Astrocyte (in vitro differentiated cells and primary cell): ENCODE data around the gene SMIM28. TPM values are rescaled to one million over a fixed set of nuclear protein-coding genes. Genes with fewer than 3 reads are reported as not detected.

Experiments
- DNase-seq: peaks from one replicate; pipeline ENCODE4 v3.0.0-alpha.2; 2010; ENCODE audit warnings: low read depth
- FAIRE-seq: peaks from 2 replicates; lab custom pipeline; 2011; peaks lifted over from hg19 to GRCh38; lab: Jason Lieb, UNC
- H2AFZ ChIP-seq: 2 replicates; pipeline ENCODE4 v1.6.0; 2012; ENCODE audit warnings: low read depth, low read length, inconsistent platforms
- H3K27ac ChIP-seq: 2 replicates; pipeline ENCODE4 v1.5.1; 2011; ENCODE audit warnings: low read depth, low read length, inconsistent platforms
- H3K27me3 ChIP-seq: 2 replicates; pipeline ENCODE4 v1.6.0; 2011; ENCODE audit warnings: low read length, inconsistent platforms; ENCODE audit not compliant: insufficient read depth
- H3K36me3 ChIP-seq: 2 replicates; pipeline ENCODE4 v1.5.1; 2011; ENCODE audit warnings: low read length, inconsistent platforms; ENCODE audit not compliant: insufficient read depth
- H3K4me1 ChIP-seq: 2 replicates; pipeline ENCODE4 v1.5.1; 2011; ENCODE audit warnings: low read length, inconsistent platforms; ENCODE audit not compliant: insufficient read depth
- H3K4me2 ChIP-seq: 2 replicates; pipeline ENCODE4 v1.6.0; 2012; ENCODE audit warnings: low read length, inconsistent platforms
- H3K4me3 ChIP-seq: 2 replicates; pipeline ENCODE4 v1.5.1; 2011; ENCODE audit warnings: low read depth, mild to moderate bottlenecking, low read length, inconsistent platforms; ENCODE audit not compliant: insufficient read depth
- H3K79me2 ChIP-seq: 2 replicates; pipeline ENCODE4 v1.6.0; 2012; ENCODE audit warnings: mild to moderate bottlenecking, low read length, inconsistent platforms; ENCODE audit not compliant: insufficient read depth
- H3K9ac ChIP-seq: 2 replicates; pipeline ENCODE4 v1.6.0; 2012; ENCODE audit warnings: mild to moderate bottlenecking, low read length, inconsistent platforms
- H3K9me3 ChIP-seq: 2 replicates; pipeline ENCODE4 v1.5.1; 2012; ENCODE audit warnings: low read depth, mild to moderate bottlenecking, low read length, inconsistent platforms; ENCODE audit not compliant: insufficient read depth
- H4K20me1 ChIP-seq: 2 replicates; pipeline ENCODE4 v1.6.0; 2012; ENCODE audit warnings: low read length, inconsistent platforms; ENCODE audit not compliant: insufficient read depth
- H3K27ac Mint-ChIP-seq: one replicate; pipeline ENCODE4 v1.8.0; 2021; ENCODE audit warnings: mild to moderate bottlenecking, mixed read lengths; ENCODE audit not compliant: unreplicated experiment
- H3K27me3 Mint-ChIP-seq: one replicate; pipeline ENCODE4 v1.8.0; 2021; ENCODE audit warnings: low read depth, mixed read lengths; ENCODE audit not compliant: unreplicated experiment
- H3K36me3 Mint-ChIP-seq: one replicate; pipeline ENCODE4 v1.8.0; 2021; ENCODE audit warnings: low read depth, mixed read lengths; ENCODE audit not compliant: unreplicated experiment
- H3K4me1 Mint-ChIP-seq: one replicate; pipeline ENCODE4 v1.8.0; 2021; ENCODE audit warnings: low read depth, mixed read lengths; ENCODE audit not compliant: unreplicated experiment
- H3K4me3 Mint-ChIP-seq: one replicate; pipeline ENCODE4 v1.8.0; 2021; ENCODE audit warnings: mild to moderate bottlenecking, moderate library complexity, mixed read lengths; ENCODE audit not compliant: unreplicated experiment
- H3K9me3 Mint-ChIP-seq: one replicate; pipeline ENCODE4 v1.8.0; 2021; ENCODE audit warnings: mild to moderate bottlenecking, mixed read lengths; ENCODE audit not compliant: unreplicated experiment
- CTCF ChIP-seq: IDR thresholded peaks from 2 replicates; pipeline ENCODE4 v1.5.1; 2011; ENCODE audit warnings: low read depth, mild to moderate bottlenecking, inconsistent platforms, low read length, moderate library complexity; ENCODE audit not compliant: insufficient read depth
- EZH2 ChIP-seq: IDR thresholded peaks from 2 replicates; pipeline ENCODE4 v1.6.1; 2012; ENCODE audit warnings: mild to moderate bottlenecking, low read length, inconsistent platforms; ENCODE audit not compliant: insufficient read depth
- total RNA-seq: library from RNA; stranded (reverse); gene quantifications from 2 replicates; pipeline ENCODE4 v1.2.1, GENCODE V29; 2021

Gene SMIM28
- total RNA-seq, 1 donor from 2014 or later: not detected

DNA sequence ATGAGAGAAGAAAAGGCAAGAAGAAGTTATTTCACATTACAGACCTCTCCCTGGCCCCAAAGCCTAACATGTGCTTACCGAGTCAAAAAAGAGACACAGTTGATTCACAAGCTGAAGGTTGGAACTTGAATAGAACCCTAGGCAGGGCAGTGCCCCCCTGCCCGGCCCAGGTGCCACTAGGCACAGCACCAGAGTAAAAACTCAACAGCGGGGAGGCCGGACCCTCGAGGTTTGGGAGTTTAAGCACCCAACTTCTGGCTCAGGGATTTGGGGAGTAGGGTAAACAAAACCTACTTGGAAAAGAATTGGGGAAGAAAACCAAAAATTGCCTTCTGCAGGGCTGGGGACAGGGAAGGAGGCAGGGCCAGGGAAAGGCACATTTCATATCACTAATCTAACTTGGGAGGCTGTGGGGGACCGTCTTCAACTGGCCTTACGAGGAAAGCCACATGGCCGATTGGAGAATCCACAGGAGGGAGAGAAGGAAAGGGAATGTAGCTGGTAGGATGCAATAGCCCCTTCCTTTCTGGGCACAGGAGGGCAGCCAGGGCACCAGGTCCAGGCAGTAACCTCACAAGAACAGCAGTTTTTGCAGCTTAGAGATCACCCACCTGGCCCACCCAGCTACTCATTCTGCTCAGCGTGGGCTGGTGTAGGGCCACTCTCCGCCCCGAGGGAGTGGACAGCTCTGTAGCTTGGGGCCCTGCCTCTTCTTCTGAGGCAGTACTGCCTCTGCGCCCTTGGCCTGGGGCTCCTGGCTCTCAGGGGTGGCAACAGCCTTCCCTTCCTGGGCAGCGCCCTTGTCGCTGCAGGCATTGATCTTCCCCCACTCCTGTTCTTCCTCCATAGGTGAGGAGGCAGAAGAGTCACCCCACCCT is 24.5 kb downstream of the SMIM28 start:
- no peak overlapping the region for H3K4me3 ChIP-seq
- H3K36me3 Mint-ChIP-seq: no peaks in the 10 kb centered on the region
- H3K79me2 ChIP-seq: no peaks in the 10 kb centered on the region
- DNase-seq (no peak), FAIRE-seq (no peak)
- no peak for TF ChIP-seq EZH2
- TF ChIP-seq CTCF: no peak
- H3K9ac ChIP-seq: no peak overlapping the region
- H3K27ac ChIP-seq: no peak overlapping the region
- H3K27me3 ChIP-seq: no peaks in the 10 kb centered on the region
- peak overlapping the region; percentile 40 for H3K4me3 Mint-ChIP-seq
- H3K4me1 ChIP-seq: peaks cover 3% of the 10 kb centered on the region
- H2AFZ ChIP-seq: no peak overlapping the region
- no peaks in the 10 kb centered on the region for H4K20me1 ChIP-seq
- H3K27me3 Mint-ChIP-seq: no peaks in the 10 kb centered on the region
- peaks cover 10% of the 10 kb centered on the region for H3K36me3 ChIP-seq
- H3K4me2 ChIP-seq: no peak overlapping the region
- no peaks in the 10 kb centered on the region for H3K9me3 Mint-ChIP-seq
- H3K27ac Mint-ChIP-seq: no peak overlapping the region
- H3K9me3 ChIP-seq: no peaks in the 10 kb centered on the region
- no peaks in the 10 kb centered on the region for H3K4me1 Mint-ChIP-seq

DNA sequence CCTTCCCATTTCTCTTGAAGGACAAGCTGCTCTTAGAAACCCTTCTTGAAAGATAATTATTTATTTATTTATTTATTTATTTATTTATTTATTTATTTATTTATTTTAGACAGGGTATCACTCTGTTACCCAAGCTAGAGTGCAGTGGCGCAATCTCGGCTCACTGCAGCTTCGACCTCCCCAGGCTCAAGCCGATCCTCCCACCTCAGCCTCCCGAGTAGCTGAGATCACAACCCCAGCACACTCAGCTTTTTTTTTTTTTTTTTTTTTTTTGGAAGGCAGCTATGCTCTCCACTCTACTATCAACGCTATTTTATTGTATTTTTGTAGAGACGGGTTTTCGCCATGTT is 25.1 kb downstream of the SMIM28 start:
- no peaks in the 10 kb centered on the region for H3K4me1 Mint-ChIP-seq
- Histone ChIP-seq H3K27ac (no peak overlapping the region), H3K9me3 (no peaks in the 10 kb centered on the region), H2AFZ (no peak overlapping the region), H3K4me2 (peak overlapping the region; percentile 92), H4K20me1 (no peaks in the 10 kb centered on the region), H3K27me3 (no peaks in the 10 kb centered on the region), H3K36me3 (peaks cover 10% of the 10 kb centered on the region), H3K9ac (no peak overlapping the region), H3K79me2 (no peaks in the 10 kb centered on the region), H3K4me3 (peak overlapping the region; percentile 75), H3K4me1 (peaks cover 3% of the 10 kb centered on the region)
- no peak for FAIRE-seq
- peak overlapping the region; percentile 62 for H3K4me3 Mint-ChIP-seq
- no peaks in the 10 kb centered on the region for H3K36me3 Mint-ChIP-seq
- H3K27ac Mint-ChIP-seq: no peak overlapping the region
- TF ChIP-seq EZH2 (no peak), CTCF (no peak)
- no peaks in the 10 kb centered on the region for H3K27me3 Mint-ChIP-seq
- H3K9me3 Mint-ChIP-seq: no peaks in the 10 kb centered on the region
- DNase-seq: no peak

DNA sequence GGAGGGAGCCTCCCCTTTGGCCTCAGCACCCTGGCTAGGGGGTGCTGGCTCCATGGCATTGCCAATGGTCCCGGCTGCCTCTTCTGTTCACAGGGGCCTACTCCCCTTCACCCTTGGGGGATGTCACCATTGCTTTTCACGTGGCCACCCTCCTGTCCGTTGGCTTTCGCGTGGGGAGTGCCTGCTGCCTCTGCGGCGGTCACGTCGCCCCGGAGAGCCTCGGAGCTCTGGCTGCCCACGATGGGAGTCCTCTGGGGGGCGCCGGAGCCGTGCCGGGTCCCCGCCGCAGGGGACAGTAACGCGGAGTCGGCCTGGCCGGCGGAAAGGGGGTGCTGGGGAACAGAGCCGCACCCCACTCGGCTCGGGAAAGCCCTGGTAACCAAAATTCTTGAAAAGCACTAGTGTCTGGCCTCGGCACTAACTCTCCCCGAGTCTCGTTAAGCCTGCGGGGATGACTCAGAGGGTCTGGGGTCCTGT is 25.7 kb downstream of the SMIM28 start:
- Histone ChIP-seq H3K4me2 (peak overlapping the region; percentile 92), H3K4me3 (peak overlapping the region; percentile 75), H4K20me1 (no peaks in the 10 kb centered on the region), H3K79me2 (no peaks in the 10 kb centered on the region), H2AFZ (peak overlapping the region; percentile 85), H3K9me3 (no peaks in the 10 kb centered on the region), H3K4me1 (peaks cover 3% of the 10 kb centered on the region), H3K27me3 (no peaks in the 10 kb centered on the region), H3K27ac (peak overlapping the region; percentile 44), H3K9ac (peak overlapping the region; percentile 85), H3K36me3 (peaks cover 10% of the 10 kb centered on the region)
- no peak for FAIRE-seq
- H3K9me3 Mint-ChIP-seq: no peaks in the 10 kb centered on the region
- no peak for DNase-seq
- no peaks in the 10 kb centered on the region for H3K4me1 Mint-ChIP-seq
- H3K4me3 Mint-ChIP-seq: peak overlapping the region; percentile 85
- TF ChIP-seq EZH2: no peak
- peak; percentile 11 for TF ChIP-seq CTCF
- H3K36me3 Mint-ChIP-seq: peaks cover 3% of the 10 kb centered on the region
- no peaks in the 10 kb centered on the region for H3K27me3 Mint-ChIP-seq
- H3K27ac Mint-ChIP-seq: no peak overlapping the region
